Activated naive CD4-positive, alpha-beta T cell treated with anti-CD3 and anti-CD28 coated beads, Interleukin-2, amount 50 U/mL, for 72 hours (primary cell): ENCODE measurements around the gene OFD1. TPM values are rescaled to one million over a fixed set of nuclear protein-coding genes. Genes with fewer than 3 reads are reported as not detected.

ENCODE experiments used
- ATAC-seq, 2 donors: fragments of 150-1000 bp; cut with Tn5 transposase; 2 replicates each; pipeline ENCODE4 v1.10.0; 2021; ENCODE audit warnings: mild to moderate bottlenecking in 2 of 2, moderate library complexity in 2 of 2
- DNase-seq, 2 donors: peaks; one replicate each; pipeline ENCODE4 v3.0.0; 2021 to 2022; ENCODE audit warnings: low spot score in 2 of 2
- H3K27ac Mint-ChIP-seq, 2 donors: one replicate each; pipeline ENCODE4 v1.8.0; 2022; ENCODE audit warnings: mild to moderate bottlenecking in 2 of 2, mixed read lengths in 2 of 2
- H3K36me3 Mint-ChIP-seq, 2 donors: one replicate each; pipeline ENCODE4 v1.8.0; 2022; ENCODE audit warnings: mixed read lengths in 2 of 2
- H3K9me3 Mint-ChIP-seq, 2 donors: one replicate each; pipeline ENCODE4 v1.8.0; 2022; ENCODE audit warnings: mixed read lengths in 2 of 2
- total RNA-seq, 2 donors: library from RNA; stranded (reverse); gene quantifications; one replicate each; pipeline ENCODE4 v1.2.3, GENCODE V29; 2022

OFD1 gene
- total RNA-seq, 2 donors from 2014 or later: 36.9 to 40.7 TPM

- no peak overlapping the region for H3K27ac Mint-ChIP-seq
- no peak for ATAC-seq
- no peaks in the 10 kb centered on the region for H3K36me3 Mint-ChIP-seq
- no peak for DNase-seq
- H3K9me3 Mint-ChIP-seq: no peaks in the 10 kb centered on the region
Observed at GRCh38 chrX:13798184-13798583, 63.6 kb downstream of the OFD1 start.

GRCh38 chrX:13803116-13803515 lies 68.6 kb downstream of the OFD1 start:
- no peaks in the 10 kb centered on the region for H3K36me3 Mint-ChIP-seq
- no peak for DNase-seq
- ATAC-seq: no peak
- no peaks in the 10 kb centered on the region for H3K9me3 Mint-ChIP-seq
- H3K27ac Mint-ChIP-seq: no peak overlapping the region

GRCh38 chrX:13805241-13805640 lies 70.7 kb downstream of the OFD1 start:
- DNase-seq (no peak), ATAC-seq (no peak)
- Mint-ChIP-seq H3K27ac (no peak overlapping the region), H3K9me3 (no peaks in the 10 kb centered on the region), H3K36me3 (no peaks in the 10 kb centered on the region)

GRCh38 chrX:13808293-13808692 lies 73.7 kb downstream of the OFD1 start:
- Mint-ChIP-seq H3K27ac (no peak overlapping the region), H3K9me3 (no peaks in the 10 kb centered on the region), H3K36me3 (no peaks in the 10 kb centered on the region)
- no peak for DNase-seq
- no peak for ATAC-seq

- Mint-ChIP-seq H3K27ac (no peak overlapping the region), H3K9me3 (no peaks in the 10 kb centered on the region), H3K36me3 (no peaks in the 10 kb centered on the region)
- ATAC-seq (no peak), DNase-seq (no peak)
Observed at GRCh38 chrX:13808865-13809264, 74.3 kb downstream of the OFD1 start.

- H3K27ac Mint-ChIP-seq: no peak overlapping the region
- H3K36me3 Mint-ChIP-seq: no peaks in the 10 kb centered on the region
- no peaks in the 10 kb centered on the region for H3K9me3 Mint-ChIP-seq
- ATAC-seq: no peak
- DNase-seq: no peak
Observed at GRCh38 chrX:13815664-13816063, 81.1 kb downstream of the OFD1 start.

GRCh38 chrX:13816176-13816575 lies 81.6 kb downstream of the OFD1 start:
- no peak for DNase-seq
- no peak for ATAC-seq
- Mint-ChIP-seq H3K27ac (no peak overlapping the region), H3K36me3 (no peaks in the 10 kb centered on the region), H3K9me3 (no peaks in the 10 kb centered on the region)

GRCh38 chrX:13816643-13817627 lies 82.4 kb downstream of the OFD1 start, which contains the start of gene GPM6B:
Gene GPM6B, minus strand, starts transcription at chrX:13817093. Its CDS starts 189 bp downstream, at chrX:13816904.
- H3K36me3 Mint-ChIP-seq: no peaks in the 10 kb centered on the region
- no peak for ATAC-seq
- DNase-seq: no peak
- no peaks in the 10 kb centered on the region for H3K9me3 Mint-ChIP-seq
- H3K27ac Mint-ChIP-seq: no peak within 1 kb of the TSS

Other genes with a start within 250 kb of the OFD1 start
- under 1 TPM in 1 of 2 donors, not detected in 1; 0.93 TPM for gene EGFL6, start 165.1 kb upstream of the OFD1 start, total RNA-seq
- gene TCEANC, start 81.6 kb upstream of the OFD1 start, total RNA-seq: 1 to 10 TPM; 1.4 to 2.6 TPM
- 10 to 100 TPM; 20.3 to 32.7 TPM for gene RAB9A, start 45.6 kb upstream of the OFD1 start, total RNA-seq
- gene TRAPPC2, start 128 bp upstream of the OFD1 start, total RNA-seq: 10 to 100 TPM; 14.5 to 18.1 TPM
- not detected for gene GPM6B, start 82.3 kb downstream of the OFD1 start, total RNA-seq